CD4-positive, alpha-beta T cell treated with Interleukin-17A for 4 hours (primary cell): Measurements from ENCODE around the gene ANO8.
"Not testable (repeated sequence)": the region's sequence is repeated elsewhere in the genome, so short reads cannot be mapped to it uniquely, and the experiment has no call there.

Experiments used
- DNase-seq: peaks from one replicate; pipeline ENCODE4 v3.0.0-alpha.2; 2020; ENCODE audit warnings: mixed read lengths

Gene ANO8

GRCh38 chr19:17334414-17335409, at the start of gene ANO8:
Gene ANO8, minus strand, starts transcription at chr19:17334855. Its CDS starts 185 bp downstream, at chr19:17334670.
- peak; percentile 95 for DNase-seq

- DNase-seq, result no peak
These were observed 45.9 kb upstream of the ANO8 start for GRCh38 chr19:17380426-17381138.

GRCh38 chr19:17379221-17379631, 44.6 kb upstream of the ANO8 start:
- DNase-seq, result no peak

- DNase-seq, result no peak
These were observed 43.6 kb upstream of the ANO8 start for GRCh38 chr19:17378271-17378670.

GRCh38 chr19:17376935-17377600, 42.4 kb upstream of the ANO8 start, which contains the start of gene PLVAP:
Gene PLVAP, minus strand, starts transcription at chr19:17377342. Its CDS starts 54 bp downstream, at chr19:17377288.
- DNase-seq, result no peak

GRCh38 chr19:17370026-17370587, 35.5 kb upstream of the ANO8 start:
- no peak for DNase-seq

- no peak for DNase-seq
These were observed 30.7 kb upstream of the ANO8 start for GRCh38 chr19:17365361-17365760.

- DNase-seq, result not testable (repeated sequence)
These were observed 29.4 kb upstream of the ANO8 start for GRCh38 chr19:17363852-17364605.

- DNase-seq, result no peak
These were observed 25.5 kb upstream of the ANO8 start for GRCh38 chr19:17359905-17360800.

- no peak for DNase-seq
These were observed 23.7 kb upstream of the ANO8 start for GRCh38 chr19:17358395-17358794.

- no peak for DNase-seq
These were observed 23.1 kb upstream of the ANO8 start for GRCh38 chr19:17357724-17358123.

GRCh38 chr19:17357078-17357666, 22.5 kb upstream of the ANO8 start:
- no peak for DNase-seq

- no peak for DNase-seq
These were observed 18.7 kb upstream of the ANO8 start for GRCh38 chr19:17353386-17353785.

GRCh38 chr19:17352608-17353280, 18.1 kb upstream of the ANO8 start:
- DNase-seq, result no peak

- DNase-seq, result no peak
These were observed 17.3 kb upstream of the ANO8 start for GRCh38 chr19:17351815-17352435.

- DNase-seq, result no peak
These were observed 14.0 kb upstream of the ANO8 start for GRCh38 chr19:17348700-17349099.

- DNase-seq, result no peak
These were observed 13.2 kb upstream of the ANO8 start for GRCh38 chr19:17347877-17348276.

- DNase-seq, result no peak
These were observed 12.7 kb upstream of the ANO8 start for GRCh38 chr19:17347361-17347760.

GRCh38 chr19:17346109-17346671, 11.5 kb upstream of the ANO8 start:
- DNase-seq, result peak; percentile 87
